Activated CD8-positive, alpha-beta memory T cell treated with anti-CD3 and anti-CD28 coated beads, Interleukin-2, amount 50 U/mL, for 48 hours (primary cell): ENCODE data around the gene TAGLN3.
"Not testable (repeated sequence)": the region's sequence is repeated elsewhere in the genome, so short reads cannot be mapped to it uniquely, and the experiment has no call there.

ENCODE experiments used
- DNase-seq: peaks from one replicate; pipeline ENCODE4 v3.0.0-alpha.2; 2020

Gene TAGLN3

DNA sequence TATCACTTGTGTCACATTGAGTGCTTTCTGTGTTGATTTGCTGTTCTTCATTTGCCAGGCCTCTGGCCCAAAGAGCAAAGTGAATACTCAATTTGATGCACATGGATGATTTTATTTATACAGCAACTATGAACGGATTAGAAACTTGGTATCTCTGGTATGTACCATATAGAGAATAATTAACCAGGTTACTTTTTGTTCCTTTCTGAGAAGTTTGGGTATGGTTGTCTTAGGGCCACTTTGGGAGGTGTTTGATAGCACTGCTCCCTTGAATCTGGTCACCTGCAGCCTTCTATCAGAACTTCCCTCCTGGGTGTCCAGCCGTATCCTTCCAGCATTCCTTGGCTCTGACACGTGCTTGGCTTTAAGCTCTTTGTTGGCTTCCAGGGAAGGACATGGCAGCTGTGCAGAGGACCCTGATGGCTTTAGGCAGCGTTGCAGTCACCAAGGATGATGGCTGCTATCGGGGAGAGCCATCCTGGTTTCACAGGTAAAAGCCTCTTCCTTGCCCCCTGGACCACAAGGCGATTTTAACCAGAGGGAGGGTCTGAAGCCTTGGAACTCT, 12.7 kb downstream of the TAGLN3 start:
- DNase-seq, result no peak

DNA sequence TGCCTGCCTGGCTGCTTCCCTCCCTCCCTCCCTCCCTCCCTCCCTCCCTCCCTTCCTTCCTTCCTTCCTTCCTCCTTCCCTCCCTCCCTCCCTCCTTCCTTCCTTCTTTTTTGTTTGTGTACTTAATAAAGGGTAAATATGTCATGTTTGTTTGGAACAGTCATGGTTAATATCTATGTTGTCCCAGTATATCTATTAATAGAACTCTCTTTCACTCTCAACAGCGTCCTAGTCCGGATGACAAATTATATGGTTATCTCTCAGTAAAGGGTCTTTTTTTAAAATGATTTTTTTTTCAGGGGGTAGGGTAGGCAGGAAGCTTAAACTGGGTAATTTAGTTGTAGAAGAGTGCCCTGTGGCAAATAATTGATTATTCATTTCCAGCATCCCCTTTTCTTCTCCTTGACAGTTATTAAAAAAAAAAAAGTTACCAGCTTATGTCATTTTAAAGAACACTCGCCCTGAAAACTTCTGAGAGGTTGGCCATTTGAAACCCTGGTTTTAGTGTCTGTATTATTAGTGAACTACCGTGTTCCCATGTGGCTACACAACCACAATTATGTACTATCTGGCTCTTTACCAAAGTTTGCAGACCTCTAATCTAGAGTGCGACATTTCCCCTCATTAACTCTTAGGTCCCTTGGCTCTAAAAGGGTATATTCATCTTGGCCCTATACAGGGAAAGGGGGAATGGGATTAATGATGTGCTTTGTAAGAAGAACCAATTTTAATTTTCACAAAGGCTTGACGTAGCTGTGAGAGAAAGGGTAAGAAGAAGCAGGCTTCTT, 13.7 kb downstream of the TAGLN3 start:
- no peak for DNase-seq

DNA sequence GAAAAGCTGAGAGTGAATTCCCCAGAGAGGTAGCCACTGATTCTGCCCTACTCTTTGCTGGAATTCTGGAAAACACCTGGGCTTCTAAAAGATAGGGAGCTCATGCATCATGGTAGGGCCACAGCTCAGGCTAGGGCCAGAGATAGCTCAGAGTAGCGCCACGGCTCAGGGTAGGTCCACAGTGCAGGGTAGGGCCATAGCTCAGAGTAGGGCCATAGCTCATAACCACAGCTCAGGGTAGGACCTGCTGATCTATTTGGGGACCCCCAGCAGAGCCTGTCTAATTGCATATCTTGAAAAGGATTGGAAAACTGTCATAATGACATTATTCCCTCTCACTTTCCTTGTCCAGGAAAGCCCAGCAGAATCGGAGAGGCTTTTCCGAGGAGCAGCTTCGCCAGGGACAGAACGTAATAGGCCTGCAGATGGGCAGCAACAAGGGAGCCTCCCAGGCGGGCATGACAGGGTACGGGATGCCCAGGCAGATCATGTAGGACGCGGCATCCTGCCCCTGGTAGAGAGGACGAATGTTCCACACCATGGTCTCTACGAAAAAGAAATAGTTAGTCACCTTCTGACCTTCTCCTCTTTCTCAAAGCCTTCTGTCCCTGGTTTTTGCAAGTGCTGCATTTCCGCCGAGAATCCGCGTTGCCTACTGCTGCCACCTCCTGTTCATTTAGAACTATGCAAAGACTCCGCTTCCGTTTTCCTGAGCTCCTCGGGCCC, 14.5 kb downstream of the TAGLN3 start:
- peak; percentile 75 for DNase-seq

DNA sequence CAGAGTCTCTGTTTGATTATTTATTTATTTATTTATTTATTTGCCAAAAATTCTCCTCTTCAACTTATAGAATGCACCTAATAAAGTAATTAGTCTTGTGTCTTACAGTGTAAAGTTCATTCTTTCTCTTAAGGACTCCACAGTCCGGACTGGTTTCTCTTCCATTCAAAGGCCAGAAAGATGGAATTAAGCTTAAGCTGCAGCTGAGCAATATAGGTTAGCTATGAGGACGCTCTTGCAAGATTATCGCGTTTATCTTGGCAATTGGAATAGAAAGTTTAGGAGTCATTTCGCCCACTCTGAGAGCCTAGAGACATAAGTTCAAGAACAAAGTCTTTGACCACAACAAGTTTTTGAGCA, 15.0 kb downstream of the TAGLN3 start:
- no peak for DNase-seq

DNA sequence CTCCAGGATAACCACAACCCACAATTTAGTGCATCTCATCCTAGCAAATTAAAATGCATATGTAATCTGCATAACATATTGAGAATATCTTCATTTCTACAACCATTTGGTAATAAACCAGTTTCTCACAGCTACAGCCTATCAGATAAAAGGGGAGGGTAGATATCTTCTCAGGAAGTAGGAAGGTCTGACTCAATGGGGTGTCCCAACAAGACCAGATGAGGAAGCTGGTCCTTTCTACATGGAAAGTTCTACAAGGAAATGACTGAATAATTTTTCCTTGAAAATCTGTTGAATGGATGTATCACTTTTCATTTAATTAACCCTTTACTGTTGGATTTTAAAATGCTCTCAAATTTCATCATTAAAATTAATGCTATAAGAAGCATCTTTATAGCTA, 18.4 kb downstream of the TAGLN3 start:
- DNase-seq, result no peak

DNA sequence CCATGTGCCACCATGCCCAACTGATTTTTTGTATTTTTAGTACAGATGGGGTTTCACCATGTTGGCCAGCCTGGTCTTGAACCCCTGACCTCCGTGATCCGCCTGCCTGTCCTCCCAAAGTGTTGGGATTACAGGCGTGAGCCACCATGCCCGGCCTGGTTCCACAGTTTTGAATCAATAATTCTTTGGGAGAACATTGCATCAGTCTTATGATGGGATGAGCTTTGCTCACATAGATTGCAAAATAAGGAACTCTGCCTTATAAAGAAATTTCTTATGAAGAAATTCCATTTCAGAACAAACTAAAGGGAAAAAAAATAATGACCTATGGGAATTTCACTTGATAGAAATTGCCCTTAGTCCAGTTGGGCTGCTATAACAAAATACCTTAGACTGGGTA, 20.0 kb downstream of the TAGLN3 start:
- DNase-seq, result no peak

DNA sequence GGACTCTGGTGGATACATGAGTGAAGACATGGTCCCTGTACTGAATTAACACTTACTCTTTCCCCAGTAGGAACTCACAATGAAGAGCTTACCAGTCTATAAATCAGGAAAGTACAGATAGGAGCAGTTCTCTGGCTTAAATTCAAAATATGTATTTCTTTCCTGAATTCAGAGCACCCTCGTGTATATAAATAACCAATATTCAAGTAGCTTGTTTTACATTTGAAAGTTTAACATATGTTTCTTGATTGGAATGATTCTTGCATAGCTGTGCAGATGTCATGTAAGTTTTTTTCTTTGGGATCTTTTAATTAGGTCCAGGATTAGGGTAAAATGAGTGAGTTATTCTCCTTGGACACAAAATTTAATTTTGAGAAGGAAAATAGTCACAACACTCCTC, 21.0 kb downstream of the TAGLN3 start:
- DNase-seq, result no peak

DNA sequence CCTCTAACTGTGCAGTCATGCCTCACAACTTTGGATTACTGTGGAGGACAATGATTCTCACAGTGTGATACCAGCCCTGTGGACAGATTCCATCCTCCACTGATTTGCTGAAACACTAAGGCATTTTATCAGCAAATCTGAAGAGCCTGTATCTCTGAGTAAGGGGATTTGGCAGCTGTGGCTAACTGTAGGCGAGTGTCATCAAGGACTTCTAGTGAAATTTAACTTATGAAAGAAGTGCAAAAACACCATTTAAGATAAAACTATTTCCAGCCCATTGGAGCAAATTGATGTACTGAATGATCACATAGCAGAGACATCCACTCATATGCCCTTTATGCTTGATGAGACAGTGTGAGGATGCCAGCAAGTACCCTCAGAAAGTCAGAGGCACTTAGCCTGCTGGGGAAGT, 22.0 kb downstream of the TAGLN3 start:
- no peak for DNase-seq

DNA sequence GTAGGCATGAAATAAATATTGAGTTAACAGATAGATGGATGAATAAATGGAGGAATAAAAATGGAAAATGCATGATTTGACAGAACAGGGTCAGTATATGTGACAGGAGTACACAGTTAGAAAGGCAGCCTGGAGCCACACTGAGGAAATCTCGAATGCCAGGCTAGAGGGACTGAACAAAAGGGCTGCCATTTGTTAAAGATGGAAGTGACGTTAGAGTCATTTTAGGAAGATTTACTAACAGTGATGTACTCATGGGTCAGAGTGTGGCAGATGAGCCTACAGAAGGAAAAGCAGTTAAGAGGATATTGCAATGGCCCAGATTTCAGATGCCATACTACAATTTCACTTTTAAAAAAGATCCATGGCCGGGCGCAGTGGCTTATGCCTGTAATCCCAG, 28.4 kb downstream of the TAGLN3 start:
- DNase-seq, result no peak

DNA sequence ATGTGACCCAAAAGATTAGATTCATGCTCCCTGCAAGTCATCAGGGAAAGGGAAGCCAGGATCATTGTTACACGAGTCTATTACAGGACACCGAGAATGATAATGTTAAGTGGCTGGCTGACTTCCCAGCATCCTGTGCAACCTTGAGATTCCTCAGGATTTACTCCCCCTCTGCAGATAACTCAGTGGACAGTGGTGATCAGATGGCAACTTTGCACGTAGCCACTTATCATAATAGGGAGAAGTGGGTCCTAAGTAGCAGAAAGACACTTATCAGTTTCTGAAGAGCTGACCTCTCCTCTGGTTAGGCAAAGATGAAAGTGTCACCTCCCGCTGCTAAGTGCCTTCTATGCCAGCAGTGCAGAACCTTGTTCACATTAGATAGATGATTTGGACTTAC, 29.1 kb downstream of the TAGLN3 start:
- DNase-seq, result no peak

DNA sequence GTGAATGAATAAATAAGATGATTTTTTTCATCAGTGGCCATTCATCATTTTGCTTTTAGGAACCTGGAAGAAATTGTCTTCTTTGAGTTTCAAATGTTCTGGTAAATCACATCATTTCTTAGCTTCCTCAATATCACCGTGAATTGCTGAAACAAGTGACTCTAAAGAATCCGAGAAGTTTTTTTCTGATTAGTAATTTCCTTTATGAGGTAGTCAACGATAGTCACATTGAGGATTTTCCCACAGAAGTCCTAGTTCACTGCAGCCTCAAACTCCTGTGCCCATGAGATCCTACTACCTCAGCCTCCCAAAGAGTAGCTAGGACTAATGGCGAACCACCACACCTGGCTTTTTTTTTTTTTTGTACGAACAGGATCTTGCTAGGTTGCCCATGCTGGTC, 32.2 kb downstream of the TAGLN3 start:
- DNase-seq, result no peak

DNA sequence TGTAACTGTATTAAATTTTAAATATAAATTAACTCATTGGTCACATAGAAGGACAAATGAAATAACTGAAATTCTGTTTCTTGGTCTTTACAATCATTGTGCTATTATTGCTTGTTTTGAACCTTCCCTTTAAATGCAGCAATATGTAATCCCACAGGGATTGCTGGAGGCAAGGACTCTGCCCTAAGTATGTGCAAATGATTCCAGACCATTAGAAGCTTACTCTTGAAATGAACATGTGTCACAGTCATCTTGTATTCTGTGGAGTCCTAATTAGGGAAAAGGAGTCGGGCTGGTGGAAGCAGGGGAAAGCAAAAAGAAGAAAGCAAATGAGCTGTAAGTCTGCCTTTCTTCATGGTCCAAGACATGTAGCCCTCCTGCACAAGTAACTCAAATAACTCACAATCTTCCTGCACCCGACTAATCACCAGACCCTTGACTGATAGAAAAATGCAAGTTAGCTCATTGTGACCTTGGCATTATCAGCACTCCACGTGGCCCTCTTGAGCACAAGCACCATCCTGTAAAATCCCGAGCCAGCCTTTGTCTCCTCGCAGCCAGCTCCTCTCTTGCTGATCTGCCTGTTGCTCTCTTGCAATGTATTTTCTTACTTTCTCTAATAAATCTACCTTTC, 33.5 kb downstream of the TAGLN3 start:
- DNase-seq, result no peak

DNA sequence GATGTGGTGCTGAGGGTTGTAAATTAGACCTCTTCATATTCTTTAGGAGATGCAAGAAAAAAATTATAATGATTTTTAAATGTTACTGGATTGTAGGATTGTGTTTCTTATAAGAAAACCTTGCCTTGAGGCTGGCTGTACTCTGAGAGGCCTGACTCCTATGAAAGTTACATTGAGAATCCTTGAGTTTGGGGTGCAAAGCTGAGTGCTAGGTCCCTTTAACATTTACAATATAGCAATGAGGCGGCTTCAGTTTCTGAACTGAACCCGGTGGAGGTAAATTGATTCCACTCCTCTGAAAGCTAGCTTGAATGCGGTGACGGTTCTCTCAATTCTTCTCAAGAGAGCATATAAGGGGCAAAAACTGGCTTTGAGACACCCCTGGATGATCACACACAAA, 35.7 kb downstream of the TAGLN3 start, which contains the start of gene TMPRSS7:
Gene TMPRSS7 (plus strand): TSS at position 301 of the 400 bp plus-strand sequence. CDS start 110 bp downstream, outside the sequence.
- no peak for DNase-seq

DNA sequence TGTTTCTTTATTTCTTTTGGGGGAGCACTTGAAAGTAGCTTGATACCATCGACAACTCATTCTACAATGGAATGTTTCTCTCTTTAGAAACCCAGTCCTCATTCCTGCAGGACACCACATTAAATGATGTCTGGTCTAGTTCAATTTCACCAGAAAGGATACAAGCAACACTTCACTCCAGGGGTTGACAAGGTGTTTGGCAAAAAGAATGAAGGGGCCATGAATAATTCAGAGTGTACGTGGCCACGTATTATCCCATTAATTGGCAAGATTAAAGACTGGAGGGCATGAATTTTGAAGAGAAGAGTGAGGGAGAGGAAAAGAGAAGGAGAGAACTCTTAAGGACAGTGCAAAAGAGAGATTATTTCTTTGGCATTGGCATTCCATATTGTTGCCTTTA, 36.5 kb downstream of the TAGLN3 start:
- no peak for DNase-seq

DNA sequence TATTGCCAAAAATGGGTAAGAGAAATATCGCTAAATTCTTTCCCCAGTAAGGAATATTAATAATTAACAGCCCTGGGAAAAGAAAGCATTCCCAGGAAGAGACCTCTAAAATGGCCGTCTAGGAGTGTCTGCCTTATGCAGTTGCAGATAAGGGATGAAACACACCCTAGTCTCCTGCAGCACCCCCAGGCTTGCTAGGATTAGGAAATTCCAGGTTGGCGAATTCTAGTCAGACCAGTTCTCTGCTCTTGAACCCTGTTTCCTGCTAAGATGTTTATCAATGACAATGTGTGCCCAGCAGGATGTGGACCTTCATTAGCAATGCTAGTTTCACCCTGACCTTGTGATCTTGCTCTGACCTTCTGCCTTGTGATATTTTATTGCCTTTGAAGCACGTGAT, 38.5 kb downstream of the TAGLN3 start:
- not testable (repeated sequence) for DNase-seq

DNA sequence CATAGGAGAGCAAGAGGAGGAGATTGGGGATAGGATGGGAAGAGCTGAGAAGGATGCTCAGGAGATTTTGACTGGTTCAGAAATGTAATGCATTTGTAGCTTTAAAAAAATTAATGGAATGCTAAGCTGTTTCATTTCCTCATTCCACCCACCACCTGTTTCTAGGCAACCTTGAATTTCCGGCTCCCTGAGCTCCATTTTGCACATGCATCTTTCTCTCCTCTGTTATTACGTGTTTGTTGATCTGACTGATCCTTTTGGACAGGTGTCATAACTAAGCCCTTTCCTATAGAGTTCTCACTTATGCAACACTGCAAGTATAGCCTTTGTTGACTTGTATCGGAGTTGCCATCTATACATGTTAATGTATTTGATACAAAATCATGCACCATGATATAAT, 40.1 kb downstream of the TAGLN3 start:
- no peak for DNase-seq

DNA sequence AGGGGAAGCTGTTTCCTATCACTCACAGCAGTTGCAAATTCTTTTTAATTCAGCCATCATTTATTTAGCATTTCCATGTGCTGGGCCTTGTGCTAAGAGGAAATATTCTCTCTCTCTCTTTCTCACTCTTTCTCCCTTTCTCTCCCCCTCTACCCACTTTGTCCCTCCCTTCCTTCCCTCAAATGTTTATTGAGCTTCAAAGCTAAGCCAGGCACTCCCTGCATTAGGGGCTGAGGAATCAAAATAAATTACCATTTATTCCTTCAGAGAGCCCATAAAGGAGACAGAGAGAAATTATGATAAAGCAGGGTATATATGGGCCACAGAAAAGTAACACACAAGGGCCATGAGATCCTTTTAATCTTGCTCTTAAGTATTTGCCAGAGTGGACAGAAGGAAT, 42.6 kb downstream of the TAGLN3 start:
- DNase-seq, result no peak

DNA sequence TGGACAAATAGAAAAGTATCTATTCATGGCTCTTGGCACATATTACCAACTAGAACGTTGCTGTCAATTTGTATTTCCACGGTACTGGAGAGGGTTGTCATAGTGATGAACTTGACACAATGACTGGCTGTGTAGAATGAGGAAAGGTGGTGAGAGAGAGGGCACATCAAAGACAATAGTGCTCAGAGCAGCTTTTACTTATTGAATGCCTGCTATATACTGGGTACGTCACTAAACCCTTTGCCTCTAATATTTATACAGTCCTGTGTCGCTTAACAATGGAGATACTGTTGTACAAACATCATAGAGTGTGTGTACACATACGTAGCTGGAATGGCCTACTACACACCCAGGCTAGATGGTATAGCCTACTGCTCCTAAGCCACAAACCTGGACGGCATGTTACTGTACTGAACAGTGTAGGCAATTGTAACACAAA, 44.1 kb downstream of the TAGLN3 start:
- no peak for DNase-seq

DNA sequence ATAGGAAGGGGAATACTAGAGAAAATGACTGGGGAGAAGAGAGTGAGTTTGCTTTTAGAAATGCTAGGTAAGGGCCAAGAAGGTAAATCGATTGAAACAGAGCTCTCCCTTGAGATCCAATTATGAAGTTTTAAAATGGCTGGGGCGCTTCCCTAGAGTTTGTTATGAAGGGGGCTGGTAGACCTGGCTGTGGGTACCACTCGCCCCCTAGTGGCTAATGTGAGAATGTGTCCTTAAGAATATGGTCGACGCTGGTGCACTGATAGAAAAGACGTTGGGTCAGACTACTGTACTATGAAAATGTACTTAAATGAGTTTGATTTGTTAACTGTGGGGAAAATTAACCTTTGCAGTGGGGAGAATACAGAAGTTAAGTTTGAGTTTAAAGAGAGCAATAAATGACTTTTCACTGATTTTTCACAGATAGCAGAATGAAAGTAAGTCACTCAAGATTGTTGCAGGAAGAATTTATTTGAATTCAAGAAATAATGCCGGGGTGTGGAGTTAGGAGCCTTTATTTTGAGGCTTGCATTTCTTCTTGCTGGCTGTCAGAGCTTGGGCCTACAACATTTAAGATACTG, 45.0 kb downstream of the TAGLN3 start:
- peak; percentile 55 for DNase-seq

DNA sequence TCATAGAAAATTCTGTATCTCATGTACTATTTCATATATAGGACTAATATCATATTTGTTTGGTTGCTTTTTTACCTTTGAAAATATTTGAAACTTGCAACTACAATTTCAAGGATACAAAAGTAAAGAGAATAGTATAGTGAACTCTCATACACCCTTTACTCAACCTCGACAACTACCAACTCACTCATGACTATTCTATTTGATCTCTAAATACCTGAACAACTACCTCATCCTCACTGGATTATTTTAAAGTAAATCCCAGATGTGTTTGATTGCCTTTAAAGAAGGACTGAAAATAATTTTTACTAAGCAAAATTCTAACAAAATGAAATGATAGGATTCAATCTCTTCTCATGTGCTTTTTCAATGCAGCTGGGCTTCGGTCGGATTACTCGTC, 47.9 kb downstream of the TAGLN3 start:
- no peak for DNase-seq

DNA sequence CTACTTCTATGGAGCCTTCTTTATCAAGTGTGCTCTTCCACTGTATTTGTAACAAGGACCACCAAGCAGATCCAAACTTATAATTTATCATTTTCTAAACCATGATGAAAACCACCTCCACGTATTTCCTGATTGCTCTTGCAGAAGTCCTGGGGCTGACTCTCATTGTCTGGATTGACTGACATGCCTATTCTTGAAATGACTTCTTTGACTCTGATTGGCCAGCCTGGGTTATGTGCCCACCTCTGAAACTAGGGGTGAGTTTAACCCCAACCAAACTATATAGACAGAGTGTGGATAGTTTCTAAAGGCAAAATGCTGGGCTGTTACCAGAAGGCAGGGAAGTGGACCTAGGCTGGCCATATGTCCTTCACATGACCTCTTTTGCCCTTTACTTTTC, 48.5 kb downstream of the TAGLN3 start:
- no peak for DNase-seq

DNA sequence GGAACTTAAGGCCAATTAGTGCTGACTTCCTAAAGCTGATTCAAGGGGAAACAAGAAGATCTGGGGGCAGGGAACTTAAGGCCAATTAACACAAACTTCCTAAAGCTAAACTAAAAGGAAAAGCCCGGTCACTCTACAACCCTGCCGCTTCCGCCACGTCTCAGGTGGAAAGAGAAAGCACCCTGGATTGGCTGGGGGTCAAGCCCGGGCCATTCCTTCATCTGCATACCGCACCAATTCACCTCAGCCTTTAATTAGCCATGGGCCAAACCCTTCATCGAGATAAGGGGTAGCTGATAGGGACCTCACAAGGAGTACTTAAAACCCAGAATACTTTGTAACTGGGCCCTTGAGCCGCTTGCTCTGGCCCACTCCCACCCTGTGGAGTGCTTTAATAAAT, 50.2 kb downstream of the TAGLN3 start:
- no peak for DNase-seq

DNA sequence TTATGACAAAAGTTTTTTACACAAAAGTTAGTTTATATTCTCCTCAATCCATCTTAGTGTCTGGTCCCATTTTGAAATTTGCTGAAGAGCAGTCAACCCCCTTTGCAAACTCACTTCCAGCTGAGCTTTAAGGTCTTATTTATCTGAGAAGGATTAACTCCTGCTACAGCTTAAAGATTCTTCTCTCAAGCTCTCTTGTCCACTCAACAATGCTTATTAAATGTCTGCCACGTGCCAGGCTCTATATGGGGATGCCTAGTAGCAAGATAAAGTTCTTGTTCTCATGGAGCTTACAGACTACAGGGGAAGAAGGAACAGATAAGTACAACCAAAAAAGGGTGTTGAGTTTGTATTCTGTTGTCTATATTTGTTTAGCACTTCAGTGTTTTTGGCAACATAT, 54.5 kb downstream of the TAGLN3 start:
- DNase-seq, result no peak
